ENCODE data around the gene RPTOR.
A peak's percentile ranks its signal among the peaks of the same experiment; 100 is the strongest.

Gene RPTOR

DNA sequence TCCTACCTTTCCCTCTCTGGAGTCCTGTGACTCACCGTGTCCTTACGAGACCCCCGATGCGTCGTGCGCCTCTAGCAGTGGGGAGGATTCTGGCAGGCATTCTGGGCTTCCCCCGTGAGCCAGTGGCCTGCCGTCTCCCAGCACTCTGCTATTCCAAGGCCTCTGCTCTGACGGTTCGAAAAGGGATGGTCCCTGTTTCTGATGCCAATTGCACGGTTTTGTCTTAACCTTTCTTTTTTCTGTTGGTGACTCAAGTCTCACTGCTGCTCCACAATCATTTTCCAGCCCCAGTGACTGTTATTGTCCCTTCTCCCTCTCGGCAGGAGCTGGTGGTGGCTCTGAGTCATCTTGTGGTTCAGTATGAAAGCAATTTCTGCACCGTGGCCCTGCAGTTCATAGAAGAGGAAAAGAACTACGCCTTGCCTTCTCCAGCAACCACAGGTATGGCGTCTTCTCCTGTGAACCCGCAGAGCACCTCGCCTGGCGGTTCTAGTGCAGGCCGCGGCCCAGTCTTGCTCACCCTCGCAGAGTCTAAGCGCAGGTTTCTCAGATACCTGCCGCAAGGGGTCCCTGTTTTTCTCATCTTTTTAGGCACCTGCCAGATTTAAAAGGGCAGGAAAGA lies 346.9 kb downstream of the RPTOR start:
- peak overlapping the region; percentile 73 for H3K27ac ChIP-seq (ENCODE audit: extremely low read depth, low read depth, low read length)
- no peaks in the 10 kb centered on the region for H3K9me3 ChIP-seq (ENCODE audit: control insufficient read depth, insufficient read depth, low read depth, low read length)
- peaks cover 0 to 39% of the 10 kb centered on the region in 2 experiments; a peak in 1 of 3 replicates for H3K36me3 ChIP-seq (ENCODE audit: control insufficient read depth in 2 of 2, insufficient read depth in 1 of 2, low read length in 2 of 2)
- H3K4me1 ChIP-seq (ENCODE audit: control insufficient read depth, insufficient read depth, low read length) = peaks cover 13% of the 10 kb centered on the region
- ChIA-PET CTCF (interaction anchor here (0.6 to 1.8 kb wide), 9 partner anchors 8 to 809 kb away, joined by 3 to 6 read pairs (median 3); no protein-coding TSS in a partner anchor), POLR2A (interaction anchor here (0.6 to 1.1 kb wide), 2 partner anchors 58 to 1374 kb away, joined by 4 to 6 read pairs; no protein-coding TSS in a partner anchor)
- no peak overlapping the region for H3K4me3 ChIP-seq (ENCODE audit: low read depth, low read length)
- peak; percentile 57; the same call in 1 of the 2 replicates for TF ChIP-seq IKZF3 (tag by site-specific recombination; IDR thresholded peaks at IDR 0.05)
- 0 out of 2 replicates have a peak, but pooled peaks have one; percentile 26 for TF ChIP-seq PATZ1 (tag by site-specific recombination; IDR thresholded peaks at IDR 0.05)
- TF ChIP-seq ZNF639 (tag by site-specific recombination; IDR thresholded peaks at IDR 0.05) = no peak
- TF ChIP-seq, protein P1, sequence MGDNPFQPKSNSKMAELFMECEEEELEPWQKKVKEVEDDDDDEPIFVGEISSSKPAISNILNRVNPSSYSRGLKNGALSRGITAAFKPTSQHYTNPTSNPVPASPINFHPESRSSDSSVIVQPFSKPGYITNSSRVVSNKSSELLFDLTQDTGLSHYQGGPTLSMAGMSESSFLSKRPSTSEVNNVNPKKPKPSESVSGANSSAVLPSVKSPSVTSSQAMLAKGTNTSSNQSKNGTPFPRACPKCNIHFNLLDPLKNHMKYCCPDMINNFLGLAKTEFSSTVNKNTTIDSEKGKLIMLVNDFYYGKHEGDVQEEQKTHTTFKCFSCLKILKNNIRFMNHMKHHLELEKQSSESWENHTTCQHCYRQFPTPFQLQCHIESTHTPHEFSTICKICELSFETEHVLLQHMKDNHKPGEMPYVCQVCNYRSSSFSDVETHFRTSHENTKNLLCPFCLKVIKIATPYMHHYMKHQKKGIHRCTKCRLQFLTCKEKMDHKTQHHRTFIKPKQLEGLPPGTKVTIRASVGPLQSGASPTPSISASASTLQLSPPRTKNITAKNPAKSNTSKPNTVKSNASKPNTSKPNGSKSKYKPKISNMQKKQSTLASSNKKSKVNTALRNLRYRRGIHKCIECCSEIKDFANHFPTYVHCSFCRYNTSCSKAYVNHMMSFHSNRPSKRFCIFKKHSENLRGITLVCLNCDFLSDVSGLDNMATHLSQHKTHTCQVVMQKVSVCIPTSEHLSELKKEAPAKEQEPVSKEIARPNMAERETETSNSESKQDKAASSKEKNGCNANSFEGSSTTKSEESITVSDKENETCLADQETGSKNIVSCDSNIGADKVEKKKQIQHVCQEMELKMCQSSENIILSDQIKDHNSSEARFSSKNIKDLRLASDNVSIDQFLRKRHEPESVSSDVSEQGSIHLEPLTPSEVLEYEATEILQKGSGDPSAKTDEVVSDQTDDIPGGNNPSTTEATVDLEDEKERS (tag by site-specific recombination; IDR thresholded peaks at IDR 0.05) = no peak
- TF ChIP-seq ZIC2 (tag by site-specific recombination; IDR thresholded peaks at IDR 0.05) = peak; percentile 74
- TF ChIP-seq, protein P2, sequence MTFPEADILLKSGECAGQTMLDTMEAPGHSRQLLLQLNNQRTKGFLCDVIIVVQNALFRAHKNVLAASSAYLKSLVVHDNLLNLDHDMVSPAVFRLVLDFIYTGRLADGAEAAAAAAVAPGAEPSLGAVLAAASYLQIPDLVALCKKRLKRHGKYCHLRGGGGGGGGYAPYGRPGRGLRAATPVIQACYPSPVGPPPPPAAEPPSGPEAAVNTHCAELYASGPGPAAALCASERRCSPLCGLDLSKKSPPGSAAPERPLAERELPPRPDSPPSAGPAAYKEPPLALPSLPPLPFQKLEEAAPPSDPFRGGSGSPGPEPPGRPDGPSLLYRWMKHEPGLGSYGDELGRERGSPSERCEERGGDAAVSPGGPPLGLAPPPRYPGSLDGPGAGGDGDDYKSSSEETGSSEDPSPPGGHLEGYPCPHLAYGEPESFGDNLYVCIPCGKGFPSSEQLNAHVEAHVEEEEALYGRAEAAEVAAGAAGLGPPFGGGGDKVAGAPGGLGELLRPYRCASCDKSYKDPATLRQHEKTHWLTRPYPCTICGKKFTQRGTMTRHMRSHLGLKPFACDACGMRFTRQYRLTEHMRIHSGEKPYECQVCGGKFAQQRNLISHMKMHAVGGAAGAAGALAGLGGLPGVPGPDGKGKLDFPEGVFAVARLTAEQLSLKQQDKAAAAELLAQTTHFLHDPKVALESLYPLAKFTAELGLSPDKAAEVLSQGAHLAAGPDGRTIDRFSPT (tag by site-specific recombination; IDR thresholded peaks at IDR 0.05) = peak; percentile 50
- TF ChIP-seq, protein P3, sequence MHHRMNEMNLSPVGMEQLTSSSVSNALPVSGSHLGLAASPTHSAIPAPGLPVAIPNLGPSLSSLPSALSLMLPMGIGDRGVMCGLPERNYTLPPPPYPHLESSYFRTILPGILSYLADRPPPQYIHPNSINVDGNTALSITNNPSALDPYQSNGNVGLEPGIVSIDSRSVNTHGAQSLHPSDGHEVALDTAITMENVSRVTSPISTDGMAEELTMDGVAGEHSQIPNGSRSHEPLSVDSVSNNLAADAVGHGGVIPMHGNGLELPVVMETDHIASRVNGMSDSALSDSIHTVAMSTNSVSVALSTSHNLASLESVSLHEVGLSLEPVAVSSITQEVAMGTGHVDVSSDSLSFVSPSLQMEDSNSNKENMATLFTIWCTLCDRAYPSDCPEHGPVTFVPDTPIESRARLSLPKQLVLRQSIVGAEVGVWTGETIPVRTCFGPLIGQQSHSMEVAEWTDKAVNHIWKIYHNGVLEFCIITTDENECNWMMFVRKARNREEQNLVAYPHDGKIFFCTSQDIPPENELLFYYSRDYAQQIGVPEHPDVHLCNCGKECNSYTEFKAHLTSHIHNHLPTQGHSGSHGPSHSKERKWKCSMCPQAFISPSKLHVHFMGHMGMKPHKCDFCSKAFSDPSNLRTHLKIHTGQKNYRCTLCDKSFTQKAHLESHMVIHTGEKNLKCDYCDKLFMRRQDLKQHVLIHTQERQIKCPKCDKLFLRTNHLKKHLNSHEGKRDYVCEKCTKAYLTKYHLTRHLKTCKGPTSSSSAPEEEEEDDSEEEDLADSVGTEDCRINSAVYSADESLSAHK (tag by site-specific recombination; IDR thresholded peaks at IDR 0.05) = no peak
- TF ChIP-seq ZNF701 (tag by site-specific recombination; IDR thresholded peaks at IDR 0.05) = no peak
- 0 out of 2 replicates have a peak, but pooled peaks have one; percentile 35 for TF ChIP-seq ZNF660 (tag by site-specific recombination; IDR thresholded peaks at IDR 0.05)
- peak; percentile 8; the same call in 1 of the 2 replicates for TF ChIP-seq OSR2 (tag by site-specific recombination; IDR thresholded peaks at IDR 0.05)
- TF ChIP-seq, protein P4, sequence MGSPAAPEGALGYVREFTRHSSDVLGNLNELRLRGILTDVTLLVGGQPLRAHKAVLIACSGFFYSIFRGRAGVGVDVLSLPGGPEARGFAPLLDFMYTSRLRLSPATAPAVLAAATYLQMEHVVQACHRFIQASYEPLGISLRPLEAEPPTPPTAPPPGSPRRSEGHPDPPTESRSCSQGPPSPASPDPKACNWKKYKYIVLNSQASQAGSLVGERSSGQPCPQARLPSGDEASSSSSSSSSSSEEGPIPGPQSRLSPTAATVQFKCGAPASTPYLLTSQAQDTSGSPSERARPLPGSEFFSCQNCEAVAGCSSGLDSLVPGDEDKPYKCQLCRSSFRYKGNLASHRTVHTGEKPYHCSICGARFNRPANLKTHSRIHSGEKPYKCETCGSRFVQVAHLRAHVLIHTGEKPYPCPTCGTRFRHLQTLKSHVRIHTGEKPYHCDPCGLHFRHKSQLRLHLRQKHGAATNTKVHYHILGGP (tag by site-specific recombination; IDR thresholded peaks at IDR 0.05) = no peak
- peak; percentile 46 for TF ChIP-seq SP7 (tag by site-specific recombination; IDR thresholded peaks at IDR 0.05)
- peak; percentile 97 for TF ChIP-seq ZNF600 (tag by site-specific recombination; IDR thresholded peaks at IDR 0.05)
- no peak for TF ChIP-seq ZNF768 (tag by site-specific recombination; IDR thresholded peaks at IDR 0.05)
- TF ChIP-seq PRDM1 (tag by site-specific recombination; IDR thresholded peaks at IDR 0.05) = peak; percentile 89
- no peak for TF ChIP-seq ZNF548 (tag by site-specific recombination; IDR thresholded peaks at IDR 0.05)
- no peak for TF ChIP-seq KLF16 (tag by site-specific recombination; IDR thresholded peaks at IDR 0.05)
- TF ChIP-seq SCRT1 (tag by site-specific recombination; IDR thresholded peaks at IDR 0.05; ENCODE audit: borderline replicate concordance) = no peak
- TF ChIP-seq ZNF2 (tag by site-specific recombination; IDR thresholded peaks at IDR 0.05) = no peak
